ENCODE results near the gene RRM2.

GRCh38 chr2:10159086-10159485 lies 36.5 kb downstream of the RRM2 start:
- TF ChIP-seq RCOR1 (IDR thresholded peaks at IDR 0.05; ENCODE audit: insufficient replicate concordance, low read length) (no peak), CTCF (conservative IDR thresholded peaks at IDR 0.05; ENCODE audit: low read depth, low read length) (no peak), POLR2A (IDR thresholded peaks at IDR 0.05; ENCODE audit: low read depth, low read length) (no peak), SMC3 (IDR thresholded peaks at IDR 0.05; ENCODE audit: low read depth, low read length) (no peak), RAD21 (IDR thresholded peaks at IDR 0.05; ENCODE audit: low read length) (no peak), USF2 (IDR thresholded peaks at IDR 0.05; ENCODE audit: low read depth, low read length) (no peak), MAFK (IDR thresholded peaks at IDR 0.05; ENCODE audit: low read depth, low read length) (no peak), CEBPB (IDR thresholded peaks at IDR 0.05; ENCODE audit: low read depth, low read length) (no peak), MXI1 (IDR thresholded peaks at IDR 0.05; ENCODE audit: borderline replicate concordance, low read depth, low read length) (no peak), CHD1 (IDR thresholded peaks at IDR 0.05; ENCODE audit: low read depth, low read length) (no peak), MAZ (IDR thresholded peaks at IDR 0.05; ENCODE audit: borderline replicate concordance, low read depth, low read length) (no peak), FOS (IDR thresholded peaks at IDR 0.05; ENCODE audit: low read depth, low read length) (no peak)
- TF ChIP-seq, protein P1, sequence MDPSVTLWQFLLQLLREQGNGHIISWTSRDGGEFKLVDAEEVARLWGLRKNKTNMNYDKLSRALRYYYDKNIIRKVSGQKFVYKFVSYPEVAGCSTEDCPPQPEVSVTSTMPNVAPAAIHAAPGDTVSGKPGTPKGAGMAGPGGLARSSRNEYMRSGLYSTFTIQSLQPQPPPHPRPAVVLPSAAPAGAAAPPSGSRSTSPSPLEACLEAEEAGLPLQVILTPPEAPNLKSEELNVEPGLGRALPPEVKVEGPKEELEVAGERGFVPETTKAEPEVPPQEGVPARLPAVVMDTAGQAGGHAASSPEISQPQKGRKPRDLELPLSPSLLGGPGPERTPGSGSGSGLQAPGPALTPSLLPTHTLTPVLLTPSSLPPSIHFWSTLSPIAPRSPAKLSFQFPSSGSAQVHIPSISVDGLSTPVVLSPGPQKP (IDR thresholded peaks at IDR 0.05; ENCODE audit: borderline replicate concordance, low read depth, low read length): no peak
